Measurements from ENCODE around the gene CEND1. TPM values are rescaled to one million over a fixed set of nuclear protein-coding genes. Genes with fewer than 3 reads are reported as not detected.

Gene CEND1
- polyA plus RNA-seq, 12 donors = 0.13 to 0.77 (median 0.36) TPM; not detected in 2

DNA sequence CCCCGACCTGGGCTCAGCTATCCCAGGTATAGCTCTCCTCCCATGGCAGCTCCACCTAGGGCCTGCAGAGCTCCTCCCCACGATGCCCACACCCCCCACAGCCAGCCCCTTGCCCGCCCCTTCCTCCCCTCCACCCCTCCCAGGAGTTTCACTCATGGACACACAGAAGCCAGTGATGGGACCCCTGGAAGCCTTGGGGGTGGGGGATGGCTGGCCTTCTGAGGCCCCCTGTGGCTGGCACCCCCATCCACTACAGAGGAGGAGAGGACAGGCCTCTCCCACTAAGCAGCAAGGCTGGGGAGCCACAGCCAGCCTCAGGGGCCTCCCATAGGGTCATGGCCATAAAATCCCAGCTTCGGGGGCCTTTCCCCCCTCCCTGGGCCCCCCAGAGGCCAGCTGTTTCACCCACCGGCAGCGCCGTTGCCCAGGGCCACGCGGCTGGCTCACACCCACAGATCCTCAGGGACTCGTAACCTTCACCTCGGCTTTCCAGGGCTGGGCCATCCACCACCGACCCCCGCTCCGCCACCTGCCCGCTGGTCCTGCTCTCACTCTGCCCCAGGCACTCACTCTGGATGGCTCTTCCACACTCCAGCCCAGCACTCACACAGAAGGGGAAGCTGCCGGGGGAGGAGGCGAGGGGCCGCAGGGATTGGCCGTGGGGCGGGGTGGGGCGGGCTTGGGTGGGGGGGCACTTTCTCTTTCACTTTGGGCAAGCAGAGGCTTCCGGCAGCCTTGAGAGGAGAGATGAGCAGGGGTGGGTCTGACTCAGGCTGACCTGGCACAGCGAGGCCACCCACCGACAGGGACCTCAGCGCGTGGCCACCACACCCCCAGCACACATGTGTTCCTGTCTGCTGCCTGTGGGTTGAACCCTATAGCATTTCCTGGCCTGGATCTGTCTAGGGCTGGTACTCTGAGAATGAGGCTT lies 6.0 kb upstream of the CEND1 start:
- peak; percentile 72 for DNase-seq

GRCh38 chr11:794766-795633 lies 5.1 kb upstream of the CEND1 start:
- no peak for DNase-seq

GRCh38 chr11:794013-794765 lies 4.3 kb upstream of the CEND1 start:
- DNase-seq = no peak

GRCh38 chr11:793556-793955 lies 3.7 kb upstream of the CEND1 start:
- no peak for DNase-seq

GRCh38 chr11:792873-793272 lies 3.0 kb upstream of the CEND1 start:
- no peak for DNase-seq

DNA sequence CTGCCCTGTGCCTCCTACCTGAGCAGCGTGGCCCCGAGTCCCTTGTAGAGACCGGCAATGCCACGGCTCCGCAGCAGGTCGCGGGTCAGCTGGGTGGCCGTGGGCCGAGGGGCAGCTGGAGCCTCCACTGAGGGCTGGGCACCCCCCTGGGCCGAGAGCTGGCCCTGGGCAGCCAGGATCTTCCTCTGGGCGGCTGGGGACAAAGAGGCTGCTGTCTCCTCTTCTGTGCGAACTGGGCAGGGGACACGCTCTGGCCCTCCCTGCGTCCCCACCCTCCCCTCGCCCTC lies 2.6 kb upstream of the CEND1 start:
- no peak for DNase-seq

- no peak for DNase-seq
Observed at GRCh38 chr11:791658-792534, 2.0 kb upstream of the CEND1 start.

DNA sequence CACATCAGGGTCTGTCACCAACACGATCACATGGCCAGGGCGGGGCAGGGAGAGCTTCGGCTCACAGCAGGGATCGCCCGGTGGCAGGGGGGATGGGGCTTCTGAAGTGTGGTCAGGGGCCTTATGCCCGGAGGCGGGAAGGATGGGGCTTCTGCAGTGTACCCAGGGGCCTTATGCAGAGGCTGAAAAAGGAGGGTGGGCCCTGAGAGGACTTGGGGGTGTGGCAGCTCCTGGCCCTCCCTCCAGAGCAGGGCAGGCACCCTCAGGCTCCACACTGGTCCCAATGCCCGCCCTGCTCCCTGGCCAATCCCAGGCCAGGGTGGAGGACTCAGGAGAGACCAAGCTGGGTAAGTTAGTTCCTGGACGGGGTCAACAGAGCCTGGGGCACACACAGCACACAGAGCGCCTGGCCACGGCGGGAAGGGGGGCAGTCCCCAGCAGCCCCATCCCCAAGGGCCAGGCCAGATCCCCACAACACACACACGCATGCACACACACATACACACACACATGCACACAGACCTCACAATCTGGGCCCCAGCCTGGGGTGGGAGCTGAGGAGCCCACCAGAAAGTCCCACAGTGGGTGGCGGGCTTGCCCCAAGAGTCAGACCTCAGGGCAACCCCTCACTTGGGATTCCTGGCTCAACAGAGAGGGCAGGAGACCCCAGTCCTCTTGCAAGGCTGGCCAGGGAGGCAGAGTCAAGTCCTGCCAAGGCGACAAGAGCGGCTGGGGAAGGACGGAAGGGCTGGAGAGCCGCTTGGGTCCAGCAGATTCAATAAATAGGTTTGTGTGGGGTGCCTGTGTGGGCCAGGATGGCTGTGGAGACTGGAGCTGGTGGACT lies 1.1 kb upstream of the CEND1 start:
- DNase-seq = no peak

DNA sequence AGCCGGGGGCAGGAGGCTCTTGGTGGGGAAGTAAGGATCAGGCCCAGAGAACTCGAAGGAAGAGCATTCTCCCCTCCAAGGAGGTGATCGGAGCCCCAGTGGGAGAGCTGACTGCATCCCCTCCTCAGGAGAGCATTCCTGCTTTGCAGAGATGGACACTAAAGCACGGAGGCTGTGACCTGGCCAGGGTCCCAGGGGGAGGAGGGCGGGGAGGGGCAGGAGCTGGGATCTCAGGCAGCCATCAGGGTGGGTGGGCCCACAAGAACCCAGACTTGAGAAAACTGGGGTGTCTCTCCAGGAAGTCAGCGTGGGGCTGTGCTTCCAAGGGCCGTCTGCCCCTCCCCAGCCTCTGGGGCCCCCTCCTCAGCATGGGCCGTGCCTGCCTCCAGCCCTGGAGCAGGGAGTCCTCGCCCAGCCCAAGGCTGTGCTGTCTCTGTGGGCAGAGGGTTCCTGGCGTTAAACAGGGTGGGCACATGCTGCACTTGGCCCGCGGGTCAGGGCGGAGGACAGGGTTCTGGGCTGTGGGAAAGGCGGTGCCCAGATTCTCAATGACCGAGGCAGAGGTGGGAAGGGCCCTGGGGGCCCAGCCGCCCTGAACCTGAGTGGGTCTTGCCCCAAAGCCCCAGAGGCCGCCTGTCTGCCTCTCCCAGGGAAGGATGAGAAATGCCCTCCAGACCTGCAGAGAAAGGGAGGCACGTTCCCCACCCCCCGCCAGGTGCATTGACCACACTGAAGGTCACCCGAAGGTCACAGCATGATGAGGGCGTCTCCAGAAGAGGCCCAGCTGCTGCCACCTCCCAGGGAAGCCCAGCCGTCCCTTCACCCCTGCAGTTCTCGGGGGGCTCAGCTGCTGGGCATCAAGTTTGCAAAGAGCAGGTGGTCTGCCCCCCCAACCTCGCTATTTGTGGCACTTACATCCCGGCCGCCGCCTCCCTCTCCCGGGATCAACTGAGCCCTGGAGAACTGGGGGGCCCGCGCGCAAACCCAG lies 643 bp downstream of the CEND1 start:
- no peak for DNase-seq

- DNase-seq = no peak
Observed at GRCh38 chr11:788009-788640, 1.8 kb downstream of the CEND1 start.

GRCh38 chr11:787084-787675 lies 2.7 kb downstream of the CEND1 start:
- no peak for DNase-seq

GRCh38 chr11:786235-787083 lies 3.4 kb downstream of the CEND1 start:
- no peak for DNase-seq

DNA sequence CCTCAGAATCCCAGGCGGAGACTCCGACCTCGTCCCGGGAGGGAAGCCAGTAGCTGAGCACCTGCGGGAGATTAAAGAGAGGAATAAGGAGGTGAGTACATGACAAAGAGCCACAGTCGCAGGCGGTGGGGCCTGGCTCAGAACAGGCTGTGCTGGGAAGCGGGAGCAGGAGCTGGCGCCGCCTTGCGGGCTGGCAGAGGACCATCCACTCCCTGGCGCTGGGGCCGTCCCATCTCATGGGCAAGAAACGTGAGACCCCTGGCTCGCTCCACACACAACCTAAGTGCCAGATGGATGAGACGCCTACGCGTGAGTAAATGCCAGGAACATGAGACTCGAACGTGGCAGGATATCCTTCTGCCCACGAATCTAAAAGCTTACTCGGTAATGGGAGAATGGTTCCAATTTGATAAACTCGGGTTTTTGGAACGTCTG lies 6.3 kb downstream of the CEND1 start:
- DNase-seq = peak; percentile 71

- no peak for DNase-seq
Observed at GRCh38 chr11:782264-783174, 7.4 kb downstream of the CEND1 start.

DNA sequence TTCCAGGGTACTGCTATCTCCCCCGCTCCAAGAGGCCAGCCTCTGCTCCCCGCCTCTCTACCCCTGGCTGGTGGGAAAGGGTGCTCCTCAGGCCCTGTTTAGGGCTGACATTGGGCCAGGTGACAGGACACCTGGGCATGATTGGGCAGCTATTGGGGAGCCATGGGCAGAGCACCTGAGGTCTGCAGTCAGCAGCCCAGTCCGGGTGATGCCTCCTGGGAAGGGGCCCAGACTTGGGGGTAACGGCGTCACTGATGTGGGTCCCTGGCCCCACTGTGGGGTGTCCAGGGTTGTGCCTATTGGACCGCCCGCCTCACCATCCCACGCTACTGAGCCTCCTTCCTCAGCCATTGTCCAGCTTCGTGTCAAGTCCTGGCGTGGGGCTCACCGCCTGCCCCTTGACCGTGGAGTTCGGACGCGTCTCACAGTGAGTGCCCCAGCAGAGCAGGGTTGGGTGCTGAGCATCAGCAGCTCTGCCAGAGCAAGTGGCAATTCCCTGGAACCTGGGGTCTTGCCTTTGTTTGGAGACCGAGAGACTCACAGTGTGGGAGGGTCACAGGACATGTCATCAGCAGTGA lies 9.8 kb downstream of the CEND1 start:
- no peak for DNase-seq
